ENCODE results near the gene IGF2BP2.

- no peak for TF ChIP-seq CTCF (IDR thresholded peaks at IDR 0.05)
- TF ChIP-seq EZH2 (IDR thresholded peaks at IDR 0.05; ENCODE audit: borderline replicate concordance, insufficient read depth, low read depth, low read length, poor library complexity, severe bottlenecking), result no peak
Observed at GRCh38 chr3:185640308-185640707, 184.5 kb downstream of the IGF2BP2 start.
